T-helper 17 cell (primary cell): ENCODE data around the gene SIRT6. TPM values are rescaled to one million over a fixed set of nuclear protein-coding genes. Genes with fewer than 3 reads are reported as not detected.
A peak's percentile ranks its signal among the peaks of the same experiment; 100 is the strongest.
"Not testable (repeated sequence)": the region's sequence is repeated elsewhere in the genome, so short reads cannot be mapped to it uniquely, and the experiment has no call there.

Experiments
- ATAC-seq: fragments of 150-1000 bp; cut with Tn5 transposase; 2 replicates; pipeline ENCODE4 v1.10.0; 2021; ENCODE audit warnings: mild to moderate bottlenecking, moderate library complexity
- DNase-seq, 3 donors: peaks; one replicate each; pipeline versions ENCODE4 v3.0.0 to v3.0.0-alpha.2; 2020 to 2021
- H3K9me3 ChIP-seq: one replicate; pipeline ENCODE4 v1.7.0; 2013; ENCODE audit warnings: low read length, mild to moderate bottlenecking; ENCODE audit not compliant: control insufficient read depth, poor library complexity, severe bottlenecking
- H3K27ac Mint-ChIP-seq: one replicate; pipeline ENCODE4 v1.8.0; 2022; ENCODE audit warnings: mild to moderate bottlenecking, moderate library complexity, mixed read lengths
- H3K27me3 Mint-ChIP-seq: one replicate; pipeline ENCODE4 v1.8.0; 2022; ENCODE audit warnings: mixed read lengths
- H3K36me3 Mint-ChIP-seq: one replicate; pipeline ENCODE4 v1.8.0; 2022; ENCODE audit warnings: low read depth, mixed read lengths
- H3K4me1 Mint-ChIP-seq: one replicate; pipeline ENCODE4 v1.8.0; 2022; ENCODE audit warnings: mild to moderate bottlenecking, mixed read lengths
- H3K4me3 Mint-ChIP-seq: one replicate; pipeline ENCODE4 v1.8.0; 2022; ENCODE audit warnings: mild to moderate bottlenecking, moderate library complexity, mixed read lengths
- total RNA-seq, 4 donors: library from RNA in 2 of 4; stranded (reverse) in 2 of 4; gene quantifications; one replicate each; pipeline ENCODE4 v1.2.3 and lab custom pipeline; 2022 to 2026

SIRT6 gene
- total RNA-seq (10 to 100 TPM; 18.5 to 21.8 TPM), total RNA-seq (lab: John Stamatoyannopoulos, UW) (9.0 to 11.8 reads per million in 2 donors)

GRCh38 chr19:4182084-4182810 lies at the start of gene SIRT6, which contains the start of gene ANKRD24:
SIRT6 (minus strand) TSS chr19:4182563; CDS start chr19:4182539, 24 bp downstream.
ANKRD24 (plus strand) TSS chr19:4182689; CDS start chr19:4186426, 3,737 bp downstream.
- DNase-seq, result peak; percentile 93 to 95 (median 93)
- H3K4me1 Mint-ChIP-seq, result peaks cover 35% of the 10 kb centered on the region
- peaks cover 3% of the 10 kb centered on the region for H3K36me3 Mint-ChIP-seq
- H3K27ac Mint-ChIP-seq, result peak within 1 kb of the TSS; percentile 97
- no peaks in the 10 kb centered on the region for H3K27me3 Mint-ChIP-seq
- H3K4me3 Mint-ChIP-seq, result peak within 1 kb of the TSS; percentile 99
- H3K9me3 ChIP-seq, result no peaks in the 10 kb centered on the region
- ATAC-seq, result peak; percentile 88

- not testable (repeated sequence) for DNase-seq, H3K4me1 Mint-ChIP-seq, H3K36me3 Mint-ChIP-seq, ATAC-seq, H3K27ac Mint-ChIP-seq, H3K9me3 ChIP-seq, H3K4me3 Mint-ChIP-seq
- peaks cover 11% of the 10 kb centered on the region for H3K27me3 Mint-ChIP-seq
Observed at GRCh38 chr19:4232139-4232538, 49.8 kb upstream of the SIRT6 start.

- H3K27ac Mint-ChIP-seq, H3K36me3 Mint-ChIP-seq, H3K4me3 Mint-ChIP-seq, H3K4me1 Mint-ChIP-seq, ATAC-seq, DNase-seq, H3K9me3 ChIP-seq, H3K27me3 Mint-ChIP-seq: not testable (repeated sequence)
Observed at GRCh38 chr19:4231521-4231920, 49.2 kb upstream of the SIRT6 start.

- H3K27ac Mint-ChIP-seq, H3K4me1 Mint-ChIP-seq, H3K36me3 Mint-ChIP-seq, ATAC-seq, H3K4me3 Mint-ChIP-seq, H3K27me3 Mint-ChIP-seq, H3K9me3 ChIP-seq, DNase-seq: not testable (repeated sequence)
Observed at GRCh38 chr19:4230237-4230636, 47.9 kb upstream of the SIRT6 start.

GRCh38 chr19:4229179-4229931 lies 47.0 kb upstream of the SIRT6 start, which contains the start of gene EBI3:
EBI3 (plus strand) TSS chr19:4229523; CDS start chr19:4229551, 28 bp downstream.
- H3K27ac Mint-ChIP-seq, result no peak within 1 kb of the TSS
- peaks cover 3% of the 10 kb centered on the region for H3K27me3 Mint-ChIP-seq
- H3K4me3 Mint-ChIP-seq, result no peak within 1 kb of the TSS

DNA sequence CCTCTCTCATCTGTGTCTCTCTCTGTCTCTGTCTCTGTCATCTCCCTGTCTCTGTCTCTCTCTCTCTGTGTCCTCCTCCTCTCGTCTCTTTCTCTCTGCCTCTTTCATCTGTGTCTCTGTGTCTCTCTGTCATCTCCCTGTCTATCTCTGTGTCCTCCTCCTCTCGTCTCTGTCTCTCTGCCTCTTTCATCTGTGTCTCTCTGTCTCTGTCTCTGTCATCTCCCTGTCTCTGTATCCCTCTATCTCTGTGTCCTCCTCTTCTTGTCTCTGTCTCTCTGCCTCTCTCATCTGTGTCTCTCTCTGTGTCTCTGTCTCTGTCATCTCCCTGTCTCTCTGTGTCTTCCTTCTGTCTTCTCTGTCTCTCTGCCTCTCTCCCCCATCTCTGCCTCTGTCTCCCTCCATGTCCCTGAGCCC lies 46.4 kb upstream of the SIRT6 start:
- H3K4me3 Mint-ChIP-seq, result no peak overlapping the region
- no peaks in the 10 kb centered on the region for H3K36me3 Mint-ChIP-seq
- ATAC-seq (no peak), DNase-seq (no peak)
- H3K9me3 ChIP-seq, result no peaks in the 10 kb centered on the region
- H3K4me1 Mint-ChIP-seq, result peaks cover 4% of the 10 kb centered on the region
- H3K27me3 Mint-ChIP-seq, result no peaks in the 10 kb centered on the region
- H3K27ac Mint-ChIP-seq, result no peak overlapping the region

More at GRCh38 chr19:4229179-4229931, 47.0 kb upstream of the SIRT6 start, which contains the start of gene EBI3:
- H3K9me3 ChIP-seq, result no peaks in the 10 kb centered on the region
- DNase-seq, result no peak
- Mint-ChIP-seq H3K36me3 (no peaks in the 10 kb centered on the region), H3K4me1 (peaks cover 4% of the 10 kb centered on the region)
- peak; percentile 64 for ATAC-seq

- ATAC-seq (no peak), DNase-seq (no peak)
- H3K9me3 ChIP-seq, result no peaks in the 10 kb centered on the region
- Mint-ChIP-seq H3K4me3 (no peak overlapping the region), H3K36me3 (no peaks in the 10 kb centered on the region), H3K27me3 (no peaks in the 10 kb centered on the region), H3K27ac (no peak overlapping the region), H3K4me1 (no peaks in the 10 kb centered on the region)
Observed at GRCh38 chr19:4227771-4228170, 45.4 kb upstream of the SIRT6 start.

DNA sequence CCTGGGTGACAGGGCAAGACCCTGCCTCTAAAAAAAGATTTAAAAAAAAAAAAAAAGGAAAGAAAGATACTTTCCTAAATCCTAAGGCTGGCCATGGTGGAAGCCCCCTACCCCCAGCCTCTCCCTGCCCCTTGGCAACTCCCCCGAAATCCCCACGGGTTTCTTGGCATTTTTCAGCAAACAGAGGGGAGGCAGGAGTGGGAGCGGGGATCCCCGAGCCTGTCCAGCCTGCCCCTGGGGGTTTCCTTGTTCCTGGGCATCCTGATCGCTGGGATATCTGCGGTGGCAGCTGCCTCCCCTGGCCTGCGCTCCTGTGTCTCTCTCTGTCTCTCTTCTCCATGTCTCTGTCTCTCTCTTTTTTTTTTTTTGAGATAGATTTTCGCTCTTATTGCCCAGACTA lies 43.5 kb upstream of the SIRT6 start:
- Mint-ChIP-seq H3K27me3 (no peaks in the 10 kb centered on the region), H3K4me1 (no peaks in the 10 kb centered on the region), H3K27ac (no peak overlapping the region), H3K36me3 (no peaks in the 10 kb centered on the region), H3K4me3 (no peak overlapping the region)
- ATAC-seq, result no peak
- H3K9me3 ChIP-seq, result no peaks in the 10 kb centered on the region
- DNase-seq, result no peak

DNA sequence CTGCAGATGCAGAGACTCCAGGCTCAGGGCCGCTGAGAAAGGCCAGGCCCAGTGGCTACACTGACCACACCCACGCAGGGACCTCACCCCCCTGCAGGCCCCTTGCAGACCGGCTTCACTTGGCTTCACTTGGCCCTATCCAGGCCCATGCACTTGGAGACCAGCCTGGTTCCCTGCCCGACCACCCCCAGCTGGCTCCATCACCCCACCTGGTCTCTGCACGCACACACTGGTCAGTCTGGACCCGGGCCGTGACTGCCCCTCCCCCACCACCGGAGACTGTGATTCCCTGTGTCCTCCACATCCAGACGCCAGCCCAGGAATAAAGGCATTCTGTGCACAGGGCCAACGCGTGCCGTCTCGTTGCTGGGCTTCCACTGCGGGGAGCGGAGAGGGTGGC lies 42.1 kb upstream of the SIRT6 start:
- DNase-seq (no peak), ATAC-seq (no peak)
- no peaks in the 10 kb centered on the region for H3K9me3 ChIP-seq
- H3K27me3 Mint-ChIP-seq, result no peaks in the 10 kb centered on the region
- H3K4me1 Mint-ChIP-seq, result no peaks in the 10 kb centered on the region
- H3K4me3 Mint-ChIP-seq, result no peak overlapping the region
- H3K27ac Mint-ChIP-seq, result no peak overlapping the region
- H3K36me3 Mint-ChIP-seq, result no peaks in the 10 kb centered on the region

DNA sequence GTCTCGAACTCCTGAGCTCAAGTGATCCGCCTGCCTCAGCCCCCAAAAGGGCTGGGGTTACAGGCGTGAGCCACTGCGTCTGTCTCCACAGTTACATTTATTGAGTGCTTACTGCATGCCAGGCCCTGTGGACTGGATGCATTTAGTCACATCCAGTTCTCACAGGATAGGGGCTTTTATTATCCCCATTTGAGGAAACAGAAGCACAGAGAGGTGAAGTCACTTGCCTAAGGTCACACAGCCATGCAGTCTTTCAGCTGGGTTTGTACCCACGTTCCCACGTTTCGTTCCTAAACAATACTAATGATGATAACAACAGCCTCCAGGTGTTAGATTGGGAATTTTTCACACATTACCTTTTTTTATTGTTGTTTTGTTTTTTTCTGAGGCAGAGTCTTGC lies 37.8 kb upstream of the SIRT6 start:
- H3K36me3 Mint-ChIP-seq, result no peaks in the 10 kb centered on the region
- DNase-seq (no peak), ATAC-seq (no peak)
- H3K27me3 Mint-ChIP-seq, result no peaks in the 10 kb centered on the region
- H3K4me3 Mint-ChIP-seq, result no peak overlapping the region
- peaks cover under 1% of the 10 kb centered on the region for H3K4me1 Mint-ChIP-seq
- H3K9me3 ChIP-seq, result no peaks in the 10 kb centered on the region
- H3K27ac Mint-ChIP-seq, result no peak overlapping the region

GRCh38 chr19:4218523-4218922 lies 36.2 kb upstream of the SIRT6 start:
- H3K27ac Mint-ChIP-seq, H3K4me1 Mint-ChIP-seq, DNase-seq, ATAC-seq, H3K9me3 ChIP-seq, H3K4me3 Mint-ChIP-seq, H3K27me3 Mint-ChIP-seq, H3K36me3 Mint-ChIP-seq: not testable (repeated sequence)

DNA sequence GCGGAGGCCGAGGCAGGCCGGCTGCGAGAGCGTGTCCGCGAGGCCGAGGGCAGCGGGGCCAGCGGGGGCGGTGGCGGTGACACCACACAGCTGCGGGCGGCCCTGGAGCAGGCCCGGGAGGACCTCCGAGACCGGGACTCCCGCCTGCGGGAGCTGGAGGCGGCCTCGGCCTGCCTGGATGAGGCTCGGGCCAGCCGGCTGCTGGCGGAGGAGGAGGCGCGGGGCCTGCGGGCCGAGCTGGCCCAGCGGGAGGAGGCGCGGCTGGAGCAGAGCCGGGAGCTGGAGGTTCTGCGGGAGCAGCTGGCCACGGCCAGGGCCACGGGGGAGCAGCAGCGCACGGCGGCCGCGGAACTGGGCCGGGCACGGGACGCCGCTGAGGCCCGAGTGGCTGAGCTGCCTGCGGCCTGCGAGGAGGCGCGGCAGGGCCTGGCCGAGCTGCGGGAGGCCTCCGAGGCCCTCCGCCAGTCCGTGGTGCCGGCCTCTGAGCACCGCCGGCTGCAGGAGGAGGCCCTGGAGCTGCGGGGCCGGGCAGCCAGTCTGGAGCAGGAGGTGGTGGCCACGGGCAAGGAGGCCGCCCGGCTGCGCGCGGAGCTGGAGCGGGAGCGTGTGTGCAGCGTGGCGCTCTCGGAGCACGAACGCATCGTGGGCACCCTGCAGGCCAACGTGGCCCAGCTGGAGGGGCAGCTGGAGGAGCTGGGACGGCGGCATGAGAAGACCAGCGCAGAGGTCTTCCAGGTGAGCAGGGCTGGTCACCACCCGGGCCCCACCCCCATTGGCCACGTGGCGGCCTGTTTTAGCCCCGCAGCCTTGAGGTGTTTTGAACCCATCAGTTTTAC lies 35.3 kb upstream of the SIRT6 start:
- ATAC-seq, result no peak
- Mint-ChIP-seq H3K4me1 (peaks cover 8% of the 10 kb centered on the region), H3K36me3 (no peaks in the 10 kb centered on the region), H3K27me3 (no peaks in the 10 kb centered on the region), H3K4me3 (no peak overlapping the region), H3K27ac (no peak overlapping the region)
- no peak for DNase-seq
- H3K9me3 ChIP-seq, result no peaks in the 10 kb centered on the region

- DNase-seq (no peak), ATAC-seq (no peak)
- Mint-ChIP-seq H3K27ac (peak overlapping the region; percentile 81), H3K36me3 (no peaks in the 10 kb centered on the region), H3K27me3 (no peaks in the 10 kb centered on the region), H3K4me3 (no peak overlapping the region), H3K4me1 (peaks cover 8% of the 10 kb centered on the region)
- no peaks in the 10 kb centered on the region for H3K9me3 ChIP-seq
Observed at GRCh38 chr19:4216846-4217245, 34.5 kb upstream of the SIRT6 start.
